ENCODE results near the gene TNS1.
"Not testable (repeated sequence)": the region's sequence is repeated elsewhere in the genome, so short reads cannot be mapped to it uniquely, and the experiment has no call there.

TNS1 gene

DNA sequence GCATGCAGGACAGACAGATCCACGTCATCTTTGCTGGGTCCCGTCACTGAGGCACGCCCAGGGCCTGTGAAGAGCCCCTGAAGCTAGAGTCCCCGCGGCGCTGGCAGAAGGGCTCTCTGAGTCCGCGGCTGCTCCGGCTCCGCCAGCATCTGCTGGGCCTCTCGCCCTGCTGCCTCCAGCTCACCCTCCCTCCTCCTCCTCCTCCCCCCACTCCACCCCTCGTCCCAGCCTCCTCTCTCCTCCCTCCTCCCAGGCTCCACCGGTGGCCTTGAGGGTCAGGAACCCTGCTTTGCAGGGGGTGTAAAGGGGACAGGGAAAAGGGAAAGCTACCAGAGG is at the start of gene TNS1:
TNS1 (minus strand) TSS at position 151 of the 336 bp plus-strand sequence; CDS start at position 28, 123 bp downstream.
- no peak for DNase-seq

DNA sequence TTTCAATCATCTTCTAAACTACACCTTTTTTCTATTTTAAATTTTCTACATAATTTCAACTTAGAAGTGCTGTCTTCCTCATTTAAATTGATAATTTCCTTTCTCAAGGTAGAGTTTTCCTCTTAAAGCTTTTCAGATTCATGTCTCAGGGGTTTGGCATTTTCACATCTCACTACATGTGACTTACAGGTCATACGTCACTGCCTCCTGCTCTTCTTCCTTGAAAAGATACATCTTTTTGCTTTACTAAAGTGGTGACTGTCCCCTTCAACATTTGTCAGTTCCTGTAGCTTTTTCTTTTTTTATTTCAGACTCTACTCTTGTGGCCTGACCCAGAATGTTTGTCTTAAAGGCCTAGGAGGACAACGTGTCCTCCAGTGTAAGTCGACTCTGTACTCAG is 49.1 kb upstream of the TNS1 start:
- no peak for DNase-seq

DNA sequence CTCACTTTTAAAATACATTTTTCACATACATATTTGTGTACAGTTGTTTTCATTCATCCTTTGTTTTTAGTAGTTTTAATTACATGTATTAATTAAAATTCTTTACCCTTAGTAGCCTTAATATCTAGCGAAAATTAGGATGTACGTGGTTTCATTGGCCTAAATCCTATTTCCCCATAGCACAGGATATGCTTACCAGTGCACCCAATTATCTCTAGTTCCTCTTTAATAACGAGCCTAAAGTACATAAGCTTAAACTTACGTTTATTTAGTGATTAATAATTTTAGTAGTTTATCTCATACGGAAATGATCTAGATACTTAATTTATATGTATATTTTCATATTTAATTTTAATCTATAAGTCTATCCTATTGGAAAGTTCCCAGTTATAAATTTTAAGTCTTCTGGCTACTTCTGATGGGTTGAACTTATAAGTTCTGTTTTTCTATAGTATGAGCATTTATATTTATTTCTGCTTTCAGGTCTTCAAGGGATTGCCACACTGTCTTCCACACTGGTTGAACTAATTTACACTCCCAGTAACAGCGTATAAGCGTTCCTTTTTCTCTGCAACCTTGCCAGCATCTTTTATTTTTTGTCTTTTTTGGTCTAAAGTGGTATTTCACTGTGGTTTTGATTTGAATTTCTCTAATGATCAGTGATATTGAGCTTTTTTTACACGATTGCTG is 44.9 kb upstream of the TNS1 start:
- no peak for DNase-seq

DNA sequence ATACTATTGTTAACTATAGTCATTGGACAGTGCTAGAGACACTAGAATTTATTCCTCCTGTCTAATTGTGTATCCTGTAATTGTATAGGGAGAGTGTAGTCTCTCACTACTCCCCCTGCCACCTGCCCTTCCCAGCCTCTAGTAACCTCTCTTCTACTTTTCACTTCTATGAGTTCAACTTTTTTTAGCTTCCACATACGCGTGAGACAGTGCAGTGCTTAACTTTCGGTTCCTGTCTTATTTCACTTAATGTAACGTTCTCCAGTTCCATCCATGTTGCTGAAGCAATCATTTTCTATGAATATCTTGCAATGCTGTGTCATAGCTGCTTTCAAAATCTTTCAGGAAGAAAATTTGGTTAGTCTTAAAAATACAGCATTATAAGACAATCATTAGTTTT is 43.4 kb upstream of the TNS1 start:
- no peak for DNase-seq

DNA sequence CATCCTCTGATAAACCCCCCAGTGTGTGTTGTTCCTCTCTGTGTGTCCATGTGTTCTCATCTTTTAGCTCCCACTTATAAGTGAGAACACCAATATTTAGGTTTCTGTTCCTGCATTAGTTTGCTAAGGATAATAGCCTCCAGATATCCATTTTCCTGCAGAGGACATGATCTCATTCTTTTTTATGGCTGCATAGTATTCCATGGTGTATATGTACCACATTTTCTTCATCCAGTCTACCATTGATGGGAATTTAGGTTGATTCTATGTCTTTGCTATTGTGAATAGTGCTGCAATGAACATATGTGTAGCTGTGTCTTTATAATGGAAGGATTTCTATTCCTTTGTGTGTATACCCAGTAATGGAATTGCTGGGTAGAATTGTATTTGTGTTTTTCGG is 41.8 kb upstream of the TNS1 start:
- DNase-seq: not testable (repeated sequence)

- DNase-seq: no peak
Observed at GRCh38 chr2:218043701-218044109, 40.9 kb upstream of the TNS1 start.

- no peak for DNase-seq
Observed at GRCh38 chr2:218043100-218043499, 40.3 kb upstream of the TNS1 start.

DNA sequence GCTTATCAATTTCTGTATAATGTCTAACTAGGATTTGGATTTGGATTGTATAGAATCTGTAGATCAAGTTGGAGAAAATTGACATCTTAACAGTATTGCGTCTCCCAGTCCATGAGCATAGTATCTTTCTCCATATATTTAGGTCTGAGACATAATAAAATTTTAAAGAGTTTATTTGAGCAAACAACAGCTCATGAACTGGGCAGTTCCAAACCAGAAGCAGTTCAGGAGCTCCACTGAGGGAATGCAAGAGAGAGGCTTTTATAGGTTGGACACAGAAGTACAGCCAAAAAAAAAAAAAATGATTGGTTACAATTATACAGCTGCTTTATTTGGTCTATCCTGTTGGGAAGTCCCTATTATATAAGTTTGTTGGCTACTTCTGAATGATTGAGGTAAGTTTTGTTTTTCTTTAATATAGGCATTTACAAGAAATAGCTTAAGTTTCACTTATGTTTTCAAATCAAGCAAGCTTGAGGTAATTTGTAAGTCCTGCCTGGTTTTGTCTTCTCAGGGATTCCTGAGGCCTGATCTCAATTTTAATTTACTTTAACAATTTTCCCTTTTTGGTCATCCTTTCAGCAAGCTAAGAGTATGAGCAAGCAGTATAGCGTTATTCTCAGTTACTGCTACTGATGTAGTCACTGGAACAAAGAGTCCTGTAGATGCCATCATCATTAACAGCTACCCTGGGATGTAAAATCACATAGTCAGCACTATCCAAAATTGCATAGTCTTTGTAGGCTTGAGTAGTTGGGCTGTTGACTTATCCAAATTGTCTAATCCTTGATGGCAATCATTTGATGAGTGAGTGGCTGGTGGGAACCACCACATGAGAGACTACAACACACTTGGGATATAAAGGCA is 38.7 kb upstream of the TNS1 start:
- DNase-seq: no peak

DNA sequence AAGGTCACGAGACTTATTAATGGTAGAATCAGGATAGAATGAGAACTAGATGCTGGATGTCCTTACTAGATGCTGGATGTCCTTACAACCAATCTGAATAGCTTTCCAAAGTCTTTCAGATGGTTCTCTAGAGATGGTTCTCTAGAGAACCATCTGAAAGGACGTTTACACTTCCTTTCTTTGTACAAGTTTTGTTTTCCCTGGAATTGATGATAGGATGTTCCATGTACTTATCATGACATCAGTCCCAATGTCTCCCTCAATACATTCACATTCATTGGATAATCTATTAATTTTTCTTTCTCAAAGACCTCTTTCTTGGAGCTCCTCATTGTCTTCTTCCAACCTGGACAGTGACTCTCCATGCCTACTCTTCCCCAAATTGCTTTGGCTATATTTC is 38.1 kb upstream of the TNS1 start:
- no peak for DNase-seq

DNA sequence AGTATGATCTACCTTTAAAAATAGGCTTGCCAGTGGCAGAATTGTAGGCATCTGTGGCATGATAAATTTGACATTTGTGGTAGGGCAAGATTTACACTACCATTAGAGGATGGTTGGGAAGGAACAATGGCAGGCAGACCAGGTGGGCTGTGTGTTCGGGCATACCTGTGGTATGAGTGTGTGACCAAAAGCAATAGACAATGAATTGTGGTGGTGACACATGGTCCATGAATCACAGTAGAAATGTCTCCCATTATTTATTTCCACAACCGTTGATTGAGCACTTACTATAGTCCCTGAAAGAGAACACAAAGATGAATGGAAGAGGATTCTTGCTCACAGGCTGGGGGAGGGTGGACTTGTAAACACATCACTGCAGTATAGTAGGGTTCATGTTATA is 36.4 kb upstream of the TNS1 start:
- no peak for DNase-seq

GRCh38 chr2:218036371-218036770 is 33.6 kb upstream of the TNS1 start:
- no peak for DNase-seq

DNA sequence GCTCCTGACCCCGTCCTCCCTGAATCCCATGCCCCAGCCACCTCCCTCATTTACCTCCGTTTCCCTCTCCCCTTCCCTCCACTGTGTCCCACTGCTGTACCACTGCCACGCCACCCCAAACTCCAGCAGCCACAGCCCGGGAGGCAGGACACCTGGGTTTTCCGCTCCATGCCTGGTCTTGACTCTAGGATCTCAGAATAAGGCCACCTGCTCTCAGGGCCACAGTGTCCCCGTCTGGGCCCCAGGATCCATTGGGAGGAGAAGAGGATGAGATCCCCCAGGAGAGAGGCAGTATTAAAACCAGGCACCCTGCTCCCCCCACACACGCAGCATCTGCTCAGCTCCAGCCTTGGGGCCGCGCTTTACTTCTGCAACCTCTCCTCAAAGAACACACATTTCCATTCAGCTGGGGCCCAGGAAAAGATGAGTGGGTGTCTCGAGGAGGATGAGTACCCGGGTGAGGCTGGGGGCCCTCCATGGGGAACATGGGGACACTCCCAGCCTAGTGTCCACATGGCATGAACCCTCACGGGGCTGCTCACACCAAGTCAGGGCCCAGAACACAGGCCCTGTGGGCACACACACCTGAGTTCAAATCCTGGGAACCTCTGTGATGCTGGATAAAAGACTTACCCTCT is 32.8 kb upstream of the TNS1 start:
- no peak for DNase-seq

DNA sequence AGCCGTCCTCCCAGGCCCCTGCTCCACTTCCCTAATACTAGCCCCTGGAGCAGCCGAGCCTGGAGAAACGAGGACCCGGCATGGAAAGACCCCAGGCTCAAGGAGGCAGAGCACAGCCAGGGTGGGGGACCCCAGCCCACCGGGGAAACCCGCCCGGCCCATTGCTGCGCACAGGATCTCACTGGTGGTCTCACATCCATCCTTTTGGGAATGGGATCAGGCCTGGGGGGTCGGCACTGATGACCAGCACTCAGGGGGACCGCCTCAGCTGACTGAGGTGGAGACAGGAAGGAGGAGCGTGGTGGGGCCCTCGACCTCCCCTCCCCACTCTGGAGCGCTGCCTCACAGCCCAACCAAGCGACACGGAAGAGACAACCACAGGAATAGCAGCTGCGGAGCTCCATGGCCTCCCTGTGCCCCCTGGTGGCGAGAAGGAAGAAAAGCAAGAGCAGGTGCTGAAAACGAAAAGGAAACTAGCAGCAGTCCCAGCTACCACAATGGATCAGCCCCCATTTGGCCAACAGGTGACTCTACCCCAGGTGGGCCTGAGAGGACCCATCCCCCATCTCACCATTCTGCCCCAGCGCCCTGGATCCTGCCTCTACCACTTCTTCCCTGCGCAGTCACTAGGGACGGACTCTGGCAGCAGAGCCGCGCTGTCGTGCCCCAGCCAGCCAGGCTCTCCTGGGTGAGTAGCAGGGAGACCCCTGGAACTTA is 31.9 kb upstream of the TNS1 start:
- peak; percentile 62 for DNase-seq

DNA sequence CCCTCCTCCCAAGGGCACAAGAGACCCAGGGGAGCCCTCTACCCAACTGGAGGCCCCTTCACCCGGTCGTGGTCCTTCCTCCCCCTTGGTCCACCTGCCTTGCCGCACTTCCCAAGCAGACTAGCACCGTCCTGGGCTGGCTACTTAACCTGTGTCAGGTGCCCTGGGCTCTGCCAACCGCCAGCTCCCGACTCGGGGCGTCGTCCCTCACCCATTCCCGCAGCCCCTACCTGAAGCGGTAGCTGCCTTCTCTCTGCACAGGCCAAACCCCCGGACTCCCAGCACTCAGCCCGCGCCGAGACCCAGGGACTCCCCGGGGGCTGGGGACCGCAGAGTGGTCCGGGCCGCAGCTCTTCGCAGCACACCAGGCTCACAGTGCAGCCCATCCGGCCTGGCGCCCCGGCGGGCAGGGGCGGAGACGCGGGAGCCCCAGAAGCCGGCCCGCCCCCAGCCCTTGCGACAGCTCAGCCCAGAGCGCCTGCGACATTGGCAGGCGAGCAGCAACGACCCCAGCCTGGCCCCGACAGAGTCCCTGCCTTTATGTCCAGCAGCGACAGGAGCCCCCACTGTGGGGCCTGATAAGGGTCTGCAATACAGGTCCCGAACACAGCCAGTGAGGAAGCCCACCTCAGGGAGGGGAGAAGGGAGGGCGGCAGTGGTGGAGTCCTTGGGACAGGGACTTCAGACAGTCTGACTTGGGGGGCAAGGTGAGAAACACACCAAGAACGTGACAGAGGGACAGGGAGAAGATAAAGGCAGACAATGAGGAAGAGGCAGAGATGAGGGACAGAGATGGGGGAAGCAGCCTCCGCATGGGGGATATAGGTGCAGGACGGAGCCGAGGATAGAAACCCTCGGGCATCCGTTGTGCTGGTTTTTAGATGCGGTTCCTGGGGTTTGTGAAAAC is 31.0 kb upstream of the TNS1 start:
- DNase-seq: no peak

DNA sequence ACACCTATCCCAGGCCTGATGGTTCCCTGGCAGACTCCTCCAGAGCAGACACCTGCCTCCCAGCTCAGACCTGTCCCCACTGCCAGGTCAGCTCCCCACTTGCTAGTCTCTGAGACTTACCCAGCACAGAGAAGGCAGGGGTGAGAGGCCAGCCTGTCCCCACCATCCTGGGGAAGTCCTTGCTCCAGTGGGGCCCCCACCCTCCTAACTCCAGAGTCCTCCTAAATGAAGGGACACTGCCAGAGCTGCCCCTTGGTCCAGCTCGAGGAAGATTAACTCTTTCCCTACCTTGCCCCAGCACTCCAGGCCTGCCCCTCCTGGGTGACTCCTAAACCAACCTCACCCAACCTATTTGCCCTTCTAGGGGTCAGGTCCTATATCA is 30.4 kb upstream of the TNS1 start:
- no peak for DNase-seq

DNA sequence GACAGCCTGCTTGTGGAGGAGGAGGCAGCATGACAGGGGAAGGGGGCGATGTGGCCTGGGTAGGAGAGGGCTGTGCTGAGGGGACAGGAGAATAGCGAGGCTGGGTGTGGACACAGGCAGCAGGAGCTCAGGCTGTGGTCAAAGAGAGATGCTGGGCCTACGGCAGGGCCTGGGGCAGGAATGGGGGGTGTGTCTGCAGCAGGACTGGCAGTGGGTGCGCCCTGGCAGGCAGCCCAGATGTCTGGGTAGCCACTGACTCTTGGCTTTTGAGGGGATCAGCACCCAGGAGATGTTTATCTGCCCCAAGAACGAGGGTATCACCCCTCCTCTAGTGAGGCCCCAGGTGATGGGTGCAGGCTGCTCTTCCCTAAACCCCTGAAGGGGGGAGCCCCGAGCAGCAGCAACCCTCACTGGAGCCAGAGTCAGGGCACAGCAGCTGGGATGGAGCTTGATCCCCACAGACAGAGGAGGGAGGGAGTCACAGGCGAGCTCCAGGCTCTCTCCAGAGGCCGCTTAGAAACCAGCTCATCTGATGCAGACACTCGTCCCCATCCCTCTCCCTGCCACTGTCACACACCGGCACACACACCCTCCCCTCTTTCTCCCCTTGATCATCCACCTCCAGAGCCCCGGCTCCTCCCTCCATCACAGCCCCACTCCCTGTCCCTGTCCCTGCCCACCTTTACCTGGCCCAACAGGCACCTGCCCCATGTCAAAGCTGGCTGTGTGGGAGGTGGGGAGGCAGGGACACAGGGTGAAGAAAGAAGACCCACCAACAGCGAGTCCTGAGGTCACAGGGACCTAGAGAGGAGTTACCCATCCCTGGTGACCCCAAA is 29.8 kb upstream of the TNS1 start:
- DNase-seq: no peak

- no peak for DNase-seq
Observed at GRCh38 chr2:218031771-218032257, 29.0 kb upstream of the TNS1 start.

DNA sequence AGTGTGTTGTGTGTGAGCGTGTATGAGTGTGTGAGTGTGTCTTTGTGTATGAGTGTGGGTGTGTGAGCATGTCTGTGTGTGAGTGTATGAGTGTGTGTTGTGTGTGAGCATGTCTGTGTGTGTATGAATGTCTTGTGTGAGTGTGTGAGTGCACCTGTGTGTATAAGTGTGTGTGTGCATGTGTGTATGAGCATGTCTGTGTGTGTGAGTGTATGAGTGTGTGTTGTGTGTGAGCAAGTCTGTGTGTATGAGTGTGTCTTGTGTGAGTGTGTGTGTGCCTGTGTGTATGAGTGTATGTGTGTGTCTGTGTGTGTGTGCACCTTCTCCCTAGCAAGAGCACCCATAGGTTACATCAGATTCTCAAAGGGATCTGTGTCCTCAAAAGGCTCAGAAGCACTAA is 28.5 kb upstream of the TNS1 start:
- no peak for DNase-seq

- no peak for DNase-seq
Observed at GRCh38 chr2:218030409-218031195, 27.8 kb upstream of the TNS1 start.
